OCI-LY1 (cell line): ENCODE results near the gene ITGB3.

Experiments used
- H2AFZ ChIP-seq: fragments of 200-600 bp; sonication (generic), shearing (Covaris generic); 2 replicates; pipeline ENCODE4 v1.6.0; 2014; ENCODE audit warnings: antibody characterized with exemption, mild to moderate bottlenecking, low read length
- H3F3A ChIP-seq: fragments of 200-600 bp; sonication (generic), shearing (Covaris generic); 2 replicates; pipeline ENCODE4 v1.6.0; 2014; ENCODE audit warnings: mild to moderate bottlenecking, antibody characterized with exemption, low read length, moderate library complexity; ENCODE audit not compliant: insufficient read depth
- H3K27ac ChIP-seq: fragments of 200-600 bp; sonication (generic); 2 replicates; pipeline ENCODE4 v1.5.1; 2014; ENCODE audit warnings: low read length, mixed run types, mild to moderate bottlenecking, low read depth; ENCODE audit not compliant: poor library complexity, severe bottlenecking
- H3K27me3 ChIP-seq: fragments of 200-600 bp; sonication (generic); 2 replicates; pipeline ENCODE4 v1.6.0; 2014; ENCODE audit warnings: antibody characterized with exemption, mild to moderate bottlenecking, low read length, moderate library complexity; ENCODE audit not compliant: insufficient read depth
- H3K36me3 ChIP-seq: fragments of 200-600 bp; sonication (generic); 2 replicates; pipeline ENCODE4 v1.6.1; 2014; ENCODE audit warnings: mild to moderate bottlenecking, antibody characterized with exemption, low read length, moderate library complexity, mixed read lengths; ENCODE audit not compliant: insufficient read depth
- H3K4me1 ChIP-seq: fragments of 200-600 bp; sonication (generic); 2 replicates; pipeline ENCODE4 v1.5.1; 2014; ENCODE audit warnings: mild to moderate bottlenecking, low read length, moderate library complexity; ENCODE audit not compliant: insufficient read depth, severe bottlenecking
- H3K4me2 ChIP-seq: fragments of 200-600 bp; sonication (generic), shearing (Covaris generic); 2 replicates; pipeline ENCODE4 v1.6.1; 2014; ENCODE audit warnings: low read length
- H3K4me3 ChIP-seq: fragments of 200-600 bp; sonication (generic); 2 replicates; pipeline ENCODE4 v1.5.1; 2014; ENCODE audit warnings: low read length, low read depth, mild to moderate bottlenecking, mixed read lengths; ENCODE audit not compliant: poor library complexity, severe bottlenecking
- H3K79me2 ChIP-seq: fragments of 200-600 bp; shearing (Covaris generic); 2 replicates; pipeline ENCODE4 v1.6.1; 2016; ENCODE audit warnings: mixed run types, low read length, mixed read lengths; ENCODE audit not compliant: insufficient read depth
- H3K9ac ChIP-seq: fragments of 200-600 bp; sonication (generic), shearing (Covaris generic); 2 replicates; pipeline ENCODE4 v1.6.1; 2014; ENCODE audit warnings: mild to moderate bottlenecking, low read length, mixed read lengths
- H3K9me2 ChIP-seq: fragments of 200-600 bp; sonication (generic), shearing (Covaris generic); 2 replicates; pipeline ENCODE4 v1.6.1; 2014; ENCODE audit warnings: low read depth, mild to moderate bottlenecking, low read length, mixed read lengths
- H3K9me3 ChIP-seq: fragments of 200-600 bp; shearing (Covaris generic); 2 replicates; pipeline ENCODE4 v1.6.1; 2014; ENCODE audit warnings: low read length, mixed read lengths
- H4K20me1 ChIP-seq: fragments of 200-600 bp; sonication (generic), shearing (Covaris generic); 2 replicates; pipeline ENCODE4 v1.6.0; 2016; ENCODE audit warnings: mild to moderate bottlenecking, low read length; ENCODE audit not compliant: insufficient read depth
- CTCF ChIP-seq: fragments of 200-600 bp; sonication (generic), shearing (Covaris generic); IDR thresholded peaks from 2 replicates; pipeline ENCODE4 v1.5.1; 2017; ENCODE audit warnings: mild to moderate bottlenecking, antibody characterized with exemption, low read length, moderate library complexity, mixed read lengths
- EZH2 ChIP-seq: fragments of 200-600 bp; sonication (generic), shearing (Covaris generic); IDR thresholded peaks from 2 replicates; pipeline ENCODE4 v1.8.0; 2017; ENCODE audit warnings: borderline replicate concordance, mixed run types, mild to moderate bottlenecking, antibody characterized with exemption, low read length, moderate library complexity, mixed read lengths

Gene ITGB3

GRCh38 chr17:47264166-47264565 lies 10.5 kb downstream of the ITGB3 start:
- no peaks in the 10 kb centered on the region; the same call in 1 of the 2 replicates for H3K27me3 ChIP-seq
- no peak for TF ChIP-seq CTCF
- no peak for TF ChIP-seq EZH2
- H3K9ac ChIP-seq: no peak overlapping the region
- H3K36me3 ChIP-seq: no peaks in the 10 kb centered on the region; the same call in 1 of the 2 replicates
- no peak overlapping the region for H2AFZ ChIP-seq
- no peaks in the 10 kb centered on the region for H3K79me2 ChIP-seq
- no peak overlapping the region for H3K27ac ChIP-seq
- H3K4me2 ChIP-seq: no peak overlapping the region
- no peaks in the 10 kb centered on the region for H3K9me2 ChIP-seq
- H3K4me1 ChIP-seq: no peaks in the 10 kb centered on the region
- no peak overlapping the region for H3K4me3 ChIP-seq
- H4K20me1 ChIP-seq: no peaks in the 10 kb centered on the region
- no peaks in the 10 kb centered on the region for H3K9me3 ChIP-seq
- no peaks in the 10 kb centered on the region for H3F3A ChIP-seq

GRCh38 chr17:47265983-47266541 lies 12.4 kb downstream of the ITGB3 start:
- no peak overlapping the region for H3K9ac ChIP-seq
- no peak overlapping the region for H2AFZ ChIP-seq
- no peak overlapping the region for H3K27ac ChIP-seq
- H3F3A ChIP-seq: no peaks in the 10 kb centered on the region
- H4K20me1 ChIP-seq: no peaks in the 10 kb centered on the region
- no peaks in the 10 kb centered on the region for H3K79me2 ChIP-seq
- H3K27me3 ChIP-seq: no peaks in the 10 kb centered on the region; the same call in 1 of the 2 replicates
- H3K36me3 ChIP-seq: no peaks in the 10 kb centered on the region; the same call in 1 of the 2 replicates
- H3K4me3 ChIP-seq: no peak overlapping the region
- TF ChIP-seq EZH2: no peak
- TF ChIP-seq CTCF: no peak
- no peaks in the 10 kb centered on the region for H3K9me3 ChIP-seq
- no peaks in the 10 kb centered on the region for H3K4me1 ChIP-seq
- no peak overlapping the region for H3K4me2 ChIP-seq
- no peaks in the 10 kb centered on the region for H3K9me2 ChIP-seq

- no peak overlapping the region for H3K27ac ChIP-seq
- no peaks in the 10 kb centered on the region; the same call in 1 of the 2 replicates for H3K36me3 ChIP-seq
- no peaks in the 10 kb centered on the region for H3K79me2 ChIP-seq
- no peaks in the 10 kb centered on the region; the same call in 1 of the 2 replicates for H3K27me3 ChIP-seq
- H3K4me2 ChIP-seq: no peak overlapping the region
- no peaks in the 10 kb centered on the region for H3K9me3 ChIP-seq
- H3K9me2 ChIP-seq: no peaks in the 10 kb centered on the region
- no peaks in the 10 kb centered on the region for H4K20me1 ChIP-seq
- H3K4me3 ChIP-seq: no peak overlapping the region
- no peaks in the 10 kb centered on the region for H3F3A ChIP-seq
- TF ChIP-seq CTCF (no peak), EZH2 (no peak)
- no peaks in the 10 kb centered on the region for H3K4me1 ChIP-seq
- no peak overlapping the region for H2AFZ ChIP-seq
- no peak overlapping the region for H3K9ac ChIP-seq
Measured at GRCh38 chr17:47266782-47267181, 13.2 kb downstream of the ITGB3 start.
